ENCODE results near the gene ZNF280D.
"Not testable (repeated sequence)": the region's sequence is repeated elsewhere in the genome, so short reads cannot be mapped to it uniquely, and the experiment has no call there.

GRCh38 chr15:56779449-56779848 is 46.1 kb upstream of the ZNF280D start:
- TF ChIP-seq, protein P1, sequence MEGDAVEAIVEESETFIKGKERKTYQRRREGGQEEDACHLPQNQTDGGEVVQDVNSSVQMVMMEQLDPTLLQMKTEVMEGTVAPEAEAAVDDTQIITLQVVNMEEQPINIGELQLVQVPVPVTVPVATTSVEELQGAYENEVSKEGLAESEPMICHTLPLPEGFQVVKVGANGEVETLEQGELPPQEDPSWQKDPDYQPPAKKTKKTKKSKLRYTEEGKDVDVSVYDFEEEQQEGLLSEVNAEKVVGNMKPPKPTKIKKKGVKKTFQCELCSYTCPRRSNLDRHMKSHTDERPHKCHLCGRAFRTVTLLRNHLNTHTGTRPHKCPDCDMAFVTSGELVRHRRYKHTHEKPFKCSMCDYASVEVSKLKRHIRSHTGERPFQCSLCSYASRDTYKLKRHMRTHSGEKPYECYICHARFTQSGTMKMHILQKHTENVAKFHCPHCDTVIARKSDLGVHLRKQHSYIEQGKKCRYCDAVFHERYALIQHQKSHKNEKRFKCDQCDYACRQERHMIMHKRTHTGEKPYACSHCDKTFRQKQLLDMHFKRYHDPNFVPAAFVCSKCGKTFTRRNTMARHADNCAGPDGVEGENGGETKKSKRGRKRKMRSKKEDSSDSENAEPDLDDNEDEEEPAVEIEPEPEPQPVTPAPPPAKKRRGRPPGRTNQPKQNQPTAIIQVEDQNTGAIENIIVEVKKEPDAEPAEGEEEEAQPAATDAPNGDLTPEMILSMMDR (IDR thresholded peaks at IDR 0.05; ENCODE audit: borderline replicate concordance, extremely low read depth, low read length, poor library complexity, severe bottlenecking), result not testable (repeated sequence)
- not testable (repeated sequence) for TF ChIP-seq EZH2 (IDR thresholded peaks at IDR 0.05; ENCODE audit: borderline replicate concordance, low read depth, low read length, severe bottlenecking)

All from DND-41 (cell line).